Fibroblast of villous mesenchyme (primary cell): ENCODE data around the gene UBL4B. TPM values are rescaled to one million over a fixed set of nuclear protein-coding genes. Genes with fewer than 3 reads are reported as not detected.

ENCODE experiments used
- DNase-seq: peaks from one replicate; pipeline ENCODE4 v3.0.0-alpha.2; 2010; ENCODE audit warnings: low read depth
- H3K4me3 ChIP-seq: 2 replicates; pipeline ENCODE4 v1.5.1; 2011; ENCODE audit warnings: low read depth, mild to moderate bottlenecking, low read length
- total RNA-seq: library from RNA; depleted of rRNA; stranded (reverse); fragments of >200 nt; gene quantifications from 2 replicates; pipeline ENCODE4 v1.2.3, GENCODE V29; 2012
- TF ChIP-seq, protein P1 (sequence below): IDR thresholded peaks from 2 replicates; pipeline ENCODE4 v1.5.1; 2012; ENCODE audit warnings: low read depth, mild to moderate bottlenecking, low read length; ENCODE audit not compliant: insufficient read depth

Gene UBL4B
- total RNA-seq, 1 donor = not detected

DNA sequence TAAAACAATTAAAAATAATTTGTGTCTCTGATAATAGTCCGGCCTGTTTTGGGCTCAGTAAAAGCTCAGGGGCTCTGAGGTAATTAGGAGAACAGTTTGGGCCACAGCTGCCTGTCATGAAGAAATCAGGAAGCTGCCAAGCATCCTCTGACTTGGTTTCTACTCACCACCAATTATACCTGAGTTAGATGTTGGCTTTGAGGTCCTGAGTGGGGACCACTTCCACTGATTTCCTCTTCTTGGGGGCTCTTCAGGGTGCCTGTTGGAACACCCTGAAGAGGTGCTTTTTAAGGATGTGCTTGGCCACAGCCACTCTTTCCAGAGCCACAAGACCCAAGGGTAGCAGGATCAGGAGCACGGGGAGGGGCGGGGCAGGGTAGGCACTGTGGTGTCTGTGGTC, 48.9 kb downstream of the UBL4B start:
- H3K4me3 ChIP-seq = no peak overlapping the region
- TF ChIP-seq, protein P1, sequence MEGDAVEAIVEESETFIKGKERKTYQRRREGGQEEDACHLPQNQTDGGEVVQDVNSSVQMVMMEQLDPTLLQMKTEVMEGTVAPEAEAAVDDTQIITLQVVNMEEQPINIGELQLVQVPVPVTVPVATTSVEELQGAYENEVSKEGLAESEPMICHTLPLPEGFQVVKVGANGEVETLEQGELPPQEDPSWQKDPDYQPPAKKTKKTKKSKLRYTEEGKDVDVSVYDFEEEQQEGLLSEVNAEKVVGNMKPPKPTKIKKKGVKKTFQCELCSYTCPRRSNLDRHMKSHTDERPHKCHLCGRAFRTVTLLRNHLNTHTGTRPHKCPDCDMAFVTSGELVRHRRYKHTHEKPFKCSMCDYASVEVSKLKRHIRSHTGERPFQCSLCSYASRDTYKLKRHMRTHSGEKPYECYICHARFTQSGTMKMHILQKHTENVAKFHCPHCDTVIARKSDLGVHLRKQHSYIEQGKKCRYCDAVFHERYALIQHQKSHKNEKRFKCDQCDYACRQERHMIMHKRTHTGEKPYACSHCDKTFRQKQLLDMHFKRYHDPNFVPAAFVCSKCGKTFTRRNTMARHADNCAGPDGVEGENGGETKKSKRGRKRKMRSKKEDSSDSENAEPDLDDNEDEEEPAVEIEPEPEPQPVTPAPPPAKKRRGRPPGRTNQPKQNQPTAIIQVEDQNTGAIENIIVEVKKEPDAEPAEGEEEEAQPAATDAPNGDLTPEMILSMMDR = no peak
- DNase-seq = no peak

DNA sequence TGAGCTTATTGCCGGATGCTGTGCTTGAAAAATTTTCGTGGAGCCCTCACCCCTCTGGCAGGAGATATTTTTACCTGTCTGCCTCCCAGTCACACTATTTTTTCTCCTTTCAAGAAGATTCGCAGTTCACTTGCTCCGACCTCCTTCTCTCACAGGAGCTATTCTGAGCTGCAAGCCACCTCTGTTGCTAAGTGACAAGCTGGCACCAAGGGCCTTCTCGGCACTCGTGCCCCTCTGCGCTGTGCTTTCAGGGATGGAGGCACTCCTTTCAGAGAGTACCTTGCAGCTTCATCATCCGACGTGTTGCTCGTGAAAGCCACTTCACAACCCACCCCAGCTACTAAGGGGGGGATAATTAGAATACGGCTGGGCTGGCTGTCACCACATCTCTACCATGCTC, 49.6 kb downstream of the UBL4B start:
- DNase-seq = no peak
- TF ChIP-seq, protein P1 = no peak
- no peak overlapping the region for H3K4me3 ChIP-seq

Other genes starting within 250 kb of the UBL4B start
- gene CSF1, start 201.6 kb upstream of the UBL4B start, total RNA-seq = 24.5 and 64.8 TPM in 2 replicates
- 49.0 and 66.9 TPM in 2 replicates for gene AHCYL1, start 127.7 kb upstream of the UBL4B start, total RNA-seq
- gene STRIP1, start 77.8 kb upstream of the UBL4B start, total RNA-seq = 48.3 and 52.2 TPM in 2 replicates
- gene ALX3, start 41.8 kb upstream of the UBL4B start, total RNA-seq = not detected in 2 replicates
- under 0.01 TPM in 2 replicates for gene SLC6A17, start 38.1 kb downstream of the UBL4B start, total RNA-seq
- gene KCNC4, start 97.9 kb downstream of the UBL4B start, total RNA-seq = 0.64 and 1.7 TPM in 2 replicates
- gene RBM15, start 226.9 kb downstream of the UBL4B start, total RNA-seq = 42.2 and 54.0 TPM in 2 replicates